IPS-NIHi7 (cell line): ENCODE measurements around the gene C1QTNF2.
"Not testable (repeated sequence)": the region's sequence is repeated elsewhere in the genome, so short reads cannot be mapped to it uniquely, and the experiment has no call there.

Experiments
- DNase-seq: peaks from one replicate; pipeline ENCODE4 v3.0.0; 2012; ENCODE audit warnings: mixed read lengths; ENCODE audit errors: extremely low spot score

Gene C1QTNF2

GRCh38 chr5:160341309-160341870 is 29.0 kb downstream of the C1QTNF2 start:
- no peak for DNase-seq

GRCh38 chr5:160340513-160340912 is 29.9 kb downstream of the C1QTNF2 start:
- not testable (repeated sequence) for DNase-seq

GRCh38 chr5:160339406-160340130 is 30.9 kb downstream of the C1QTNF2 start:
- no peak for DNase-seq

DNA sequence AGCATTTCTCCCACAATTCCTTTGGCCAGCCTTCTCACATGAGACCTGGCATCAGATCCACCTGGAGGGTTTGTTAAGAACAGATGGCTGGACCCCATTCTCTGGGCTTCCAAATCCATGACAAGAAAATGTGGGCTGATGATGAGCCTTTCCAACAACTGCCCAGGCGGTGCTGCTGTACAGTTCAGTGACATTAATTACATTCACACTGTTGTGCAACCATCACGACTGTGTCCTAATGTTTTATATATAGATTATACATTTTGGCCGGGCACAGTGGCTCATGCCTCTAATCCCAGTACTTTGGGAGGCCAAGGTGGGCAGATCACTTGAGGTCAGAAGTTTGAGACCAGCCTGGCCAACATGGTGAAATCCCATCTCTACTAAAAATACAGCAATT is 35.7 kb downstream of the C1QTNF2 start:
- DNase-seq: not testable (repeated sequence)

DNA sequence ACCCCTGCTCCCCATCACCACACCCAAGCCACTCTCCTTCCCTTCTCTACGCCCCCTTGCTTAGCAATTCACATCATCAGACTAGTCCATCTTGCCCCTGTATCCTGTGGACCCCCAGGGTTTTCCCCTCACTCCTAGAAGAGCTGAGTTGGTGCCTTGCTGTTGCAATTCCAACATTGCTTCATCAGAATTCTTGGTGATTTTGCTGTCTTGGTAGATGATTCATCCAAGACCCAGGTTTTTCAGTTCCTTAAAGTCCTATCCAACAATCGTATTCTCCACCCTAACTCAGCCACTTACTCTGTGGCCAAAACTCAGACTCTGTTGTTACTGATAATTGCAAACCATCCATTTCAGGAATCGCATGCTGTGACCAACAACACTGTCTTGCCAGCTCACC is 36.7 kb downstream of the C1QTNF2 start:
- no peak for DNase-seq

DNA sequence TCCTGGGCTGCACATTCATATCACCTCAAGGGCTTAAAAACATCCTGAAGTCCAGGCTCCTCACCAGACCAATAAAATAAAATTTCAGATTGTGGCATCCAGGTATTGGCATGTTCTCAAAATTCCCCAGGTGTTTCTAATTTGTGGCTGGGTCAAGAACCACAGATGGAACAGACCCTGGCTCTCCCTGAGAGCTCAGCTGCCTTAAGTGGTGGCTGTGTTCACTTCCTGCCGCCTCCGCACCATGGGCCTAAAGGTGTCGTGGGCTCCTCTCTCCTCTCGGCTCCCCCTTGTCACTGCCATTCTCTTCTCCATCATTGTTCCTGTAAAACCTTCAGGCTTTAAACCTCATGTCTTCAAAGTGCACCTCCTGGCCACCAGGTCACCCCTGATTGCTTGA is 40.2 kb downstream of the C1QTNF2 start:
- DNase-seq: no peak

GRCh38 chr5:160327818-160328217 is 42.6 kb downstream of the C1QTNF2 start:
- no peak for DNase-seq

DNA sequence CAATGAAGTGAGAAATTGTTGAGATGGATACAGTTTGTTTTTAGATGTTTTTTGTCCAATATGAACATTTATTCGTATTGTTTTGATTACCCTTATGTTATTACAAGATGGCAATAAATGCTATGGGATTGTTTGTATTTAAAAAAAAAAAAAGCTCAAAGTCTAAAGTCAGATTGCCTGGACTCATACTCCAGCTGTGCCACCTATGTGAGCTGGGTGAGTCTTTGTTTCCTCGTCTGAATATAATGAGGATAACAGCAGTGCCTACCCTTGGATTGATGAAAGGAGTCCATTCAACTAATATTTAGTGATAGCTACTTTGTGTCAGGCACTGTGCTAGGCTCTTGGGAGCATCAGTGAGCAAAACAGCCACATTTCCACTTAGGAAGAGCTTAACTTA is 43.4 kb downstream of the C1QTNF2 start:
- DNase-seq: no peak

DNA sequence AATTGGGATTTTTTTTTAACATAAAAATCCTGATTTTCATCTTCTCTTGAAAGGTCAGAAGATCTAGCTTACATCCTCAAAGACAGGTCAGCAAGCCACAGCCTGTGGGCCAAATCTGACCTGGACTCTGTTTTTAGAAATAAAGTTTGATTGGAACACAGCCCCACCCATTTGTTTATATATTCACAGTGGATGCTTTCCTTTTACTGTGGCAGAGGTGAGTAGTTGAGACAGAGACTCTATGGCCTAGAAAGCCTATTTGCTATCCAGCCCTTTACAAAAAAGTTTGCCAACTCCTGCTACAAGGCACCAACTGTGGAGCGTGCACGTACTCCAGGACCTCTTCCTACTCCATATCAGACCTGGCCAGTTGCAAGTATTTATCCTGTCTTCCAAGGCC is 44.7 kb downstream of the C1QTNF2 start:
- DNase-seq: no peak

GRCh38 chr5:160324886-160325285 is 45.5 kb downstream of the C1QTNF2 start:
- DNase-seq: no peak

GRCh38 chr5:160318409-160318808 is 52.0 kb downstream of the C1QTNF2 start:
- DNase-seq: no peak

DNA sequence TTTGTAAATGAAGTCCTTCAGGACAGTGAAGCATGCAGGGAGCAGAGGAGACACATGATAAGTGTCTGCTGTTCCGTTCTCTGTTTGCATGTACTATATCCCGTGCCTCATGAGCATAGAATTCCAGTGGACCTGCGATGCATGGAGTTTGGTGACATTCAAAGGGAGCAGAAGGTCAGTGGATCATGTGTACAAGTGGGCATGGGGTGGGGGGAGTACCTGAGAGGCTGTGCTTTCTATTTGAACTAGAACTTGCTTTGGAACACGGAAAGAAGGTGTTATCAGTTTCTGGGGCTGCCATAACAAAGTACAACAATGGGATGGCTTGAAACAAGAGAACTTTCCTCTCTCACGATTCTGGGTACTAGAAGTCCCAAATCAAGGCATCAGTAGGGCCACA is 53.0 kb downstream of the C1QTNF2 start:
- DNase-seq: no peak

DNA sequence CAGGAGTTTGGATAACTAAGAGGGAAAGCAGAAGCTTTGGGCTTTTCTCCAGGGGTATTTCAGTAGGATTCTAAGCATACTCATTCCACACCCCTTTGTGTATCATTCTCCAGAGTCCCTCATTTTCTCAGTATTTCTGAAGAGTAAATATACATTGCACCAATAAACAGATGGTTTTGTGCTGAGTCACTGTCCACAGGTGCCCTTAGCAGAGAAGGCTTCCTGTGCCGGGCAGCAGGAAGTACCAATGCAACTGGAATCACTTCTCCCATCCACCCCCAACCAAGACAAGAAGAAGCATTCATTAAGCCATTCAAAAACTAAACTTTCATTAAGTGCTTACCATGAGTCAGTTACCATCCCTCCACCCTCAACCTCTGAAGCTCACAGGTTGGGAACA is 54.5 kb downstream of the C1QTNF2 start:
- no peak for DNase-seq

- no peak for DNase-seq
These were observed 57.3 kb downstream of the C1QTNF2 start for GRCh38 chr5:160312960-160313727.

- DNase-seq: peak; percentile 96
These were observed 58.1 kb downstream of the C1QTNF2 start, which contains the start of gene CCNJL for GRCh38 chr5:160312134-160312959. Gene CCNJL, minus strand, starts transcription at chr5:160312564. Its CDS starts 641 bp downstream, at chr5:160311923.

DNA sequence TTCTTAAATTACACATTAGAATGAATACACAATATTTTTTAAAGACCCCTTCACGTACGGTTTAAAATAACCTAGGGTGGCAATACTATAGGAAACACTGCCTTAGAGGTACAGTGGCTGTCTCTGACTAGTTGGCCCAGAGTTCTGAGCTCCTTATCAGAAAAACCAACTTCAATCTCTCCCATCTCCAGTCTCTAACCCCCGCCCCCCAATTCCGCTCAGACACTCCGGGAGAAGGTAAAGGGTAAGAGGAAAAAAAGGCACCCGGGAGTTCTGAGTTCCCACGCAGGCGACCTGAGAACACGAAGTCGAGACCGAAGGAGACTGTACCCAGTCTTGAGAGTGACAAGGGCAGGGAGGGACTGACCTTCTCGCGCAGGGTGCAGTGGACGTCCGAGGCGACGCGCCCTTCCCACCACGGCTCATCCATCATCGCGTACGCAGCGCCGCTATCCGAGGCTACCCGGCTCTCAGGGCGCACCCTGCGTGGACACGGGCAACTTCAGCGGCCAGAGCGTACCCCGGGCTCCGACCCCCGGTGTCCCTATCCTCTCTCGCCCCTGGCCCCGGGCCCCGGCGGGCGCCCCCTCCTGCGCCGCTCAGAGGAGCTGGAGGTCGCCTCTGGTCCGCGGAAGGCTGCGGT is 58.8 kb downstream of the C1QTNF2 start:
- no peak for DNase-seq

DNA sequence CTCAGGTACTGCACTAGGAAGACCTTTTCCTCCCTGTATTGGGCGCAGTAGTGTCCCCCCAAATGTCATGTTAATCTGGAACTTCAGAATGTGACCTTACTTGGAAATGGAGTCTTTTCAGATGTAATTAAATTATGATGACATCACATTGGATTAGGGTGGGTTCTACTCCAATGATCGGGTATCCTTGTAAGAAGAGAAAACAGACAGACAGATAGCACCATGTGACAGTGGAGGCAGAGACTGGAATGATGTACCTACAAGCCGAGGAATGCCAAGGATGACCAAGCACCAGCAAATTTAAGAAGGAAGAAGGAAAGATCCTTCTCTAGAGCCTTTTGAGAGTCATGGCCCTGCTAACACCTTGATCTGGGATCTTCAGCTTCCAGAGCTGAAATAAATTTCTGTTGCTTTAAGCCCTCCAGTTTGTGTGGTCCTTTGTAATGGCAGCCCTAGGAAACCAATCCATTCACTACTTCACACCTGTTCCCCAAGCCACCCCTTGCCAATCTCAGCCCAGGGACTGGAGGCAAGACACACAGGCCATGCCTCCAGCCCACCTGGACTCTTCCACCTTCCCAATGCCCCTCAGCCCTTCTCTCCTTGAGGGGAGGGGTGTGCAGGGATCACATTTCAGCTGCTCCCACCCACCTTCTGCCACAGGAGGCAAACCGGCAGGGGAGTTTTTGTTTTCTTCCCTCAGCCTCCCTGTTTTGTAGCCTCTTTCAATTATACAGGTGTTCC is 59.7 kb downstream of the C1QTNF2 start:
- DNase-seq: peak; percentile 51

DNA sequence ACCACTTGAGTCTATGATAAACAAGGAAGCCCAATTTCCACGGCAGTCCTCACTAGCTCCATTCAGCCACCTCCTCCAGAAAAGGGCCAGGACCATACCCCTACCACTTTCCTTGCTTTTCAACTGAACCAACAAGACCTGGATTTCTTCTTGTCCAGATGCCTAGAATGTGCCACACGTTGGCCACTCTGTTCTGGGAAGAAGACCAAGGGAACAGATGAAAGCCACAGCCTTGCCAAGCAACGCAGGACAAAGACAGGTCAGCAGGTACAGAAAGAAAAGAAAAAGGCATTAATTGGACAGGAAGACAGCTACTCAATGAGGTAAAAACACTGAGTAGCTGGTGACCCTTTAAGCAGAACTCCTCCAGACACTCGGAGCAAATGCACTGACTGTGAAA is 60.3 kb downstream of the C1QTNF2 start:
- DNase-seq: no peak

- DNase-seq: no peak
These were observed 63.7 kb downstream of the C1QTNF2 start for GRCh38 chr5:160306696-160307095.

DNA sequence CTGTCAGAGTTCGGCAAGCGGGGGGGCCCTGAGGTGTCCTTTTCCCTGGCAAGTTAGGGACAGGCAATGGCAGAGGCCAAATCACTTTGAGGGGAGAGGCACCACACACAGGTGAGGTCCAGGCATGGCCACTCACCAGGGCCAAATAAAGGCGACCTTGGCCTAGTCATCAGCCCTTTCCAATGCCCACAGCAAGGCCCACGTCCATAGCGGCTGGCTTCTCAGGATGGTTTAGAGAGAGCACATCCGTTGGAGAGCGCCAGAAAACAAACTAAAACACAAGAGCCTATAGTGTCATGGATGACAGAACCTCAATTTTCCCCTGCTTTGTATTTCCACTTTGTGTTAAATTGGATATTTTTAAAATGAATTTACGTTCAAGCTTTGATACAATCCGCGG is 65.1 kb downstream of the C1QTNF2 start:
- no peak for DNase-seq

DNA sequence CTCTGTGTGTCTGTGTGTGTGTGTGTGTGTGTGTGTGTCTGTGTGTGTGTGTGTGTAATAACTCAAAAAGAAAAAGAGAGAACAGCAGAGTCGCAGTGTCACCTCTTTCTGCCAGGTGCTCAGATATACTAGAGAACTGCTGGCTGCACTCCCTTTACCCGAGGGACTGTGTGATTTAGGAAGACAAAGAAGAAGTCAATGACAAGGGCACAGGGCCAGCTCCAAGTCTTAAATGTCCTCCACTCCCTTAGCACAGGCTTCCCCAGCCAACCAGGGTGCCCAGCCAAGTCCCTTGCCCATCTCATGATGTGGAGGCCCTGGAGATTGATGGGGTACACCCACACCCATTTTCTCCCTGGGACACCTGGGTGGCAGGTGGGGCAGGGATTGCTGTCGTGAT is 66.7 kb downstream of the C1QTNF2 start:
- DNase-seq: no peak
